Stimulated activated CD4-positive, alpha-beta T cell treated with anti-CD3 and anti-CD28 coated beads, Interleukin-15, amount 100 ng/mL, for 1 hour (primary cell): Measurements from ENCODE around the gene SPECC1.
"Not testable (repeated sequence)": the region's sequence is repeated elsewhere in the genome, so short reads cannot be mapped to it uniquely, and the experiment has no call there.

ENCODE experiments used
- DNase-seq, 2 donors: peaks; one replicate each; pipeline ENCODE4 v3.0.0-alpha.2; 2020; ENCODE audit warnings: low read depth in 1 of 2, low spot score in 1 of 2

Gene SPECC1

GRCh38 chr17:20171741-20172365, 162.7 kb downstream of the SPECC1 start:
- DNase-seq = no peak

GRCh38 chr17:20172376-20172775, 163.2 kb downstream of the SPECC1 start:
- DNase-seq = no peak

DNA sequence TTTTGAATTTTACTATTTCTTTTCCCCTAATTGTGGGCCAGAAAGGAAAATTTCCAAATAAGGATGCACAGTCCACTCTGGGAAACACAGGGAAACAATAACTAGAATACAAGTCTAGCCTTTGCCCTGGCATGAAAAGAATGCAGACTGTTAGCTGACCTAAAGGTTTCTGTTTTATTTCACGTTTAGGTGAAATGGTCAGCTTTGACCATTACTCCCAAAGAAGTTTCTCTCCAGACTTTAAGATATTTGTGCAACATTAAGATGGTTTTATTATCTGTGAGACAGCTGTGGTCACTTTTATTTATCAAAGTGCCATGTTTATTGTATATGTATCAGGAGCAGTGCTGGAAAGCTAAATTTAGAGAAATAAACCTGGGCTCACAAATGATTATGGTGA, 163.9 kb downstream of the SPECC1 start:
- DNase-seq = no peak

DNA sequence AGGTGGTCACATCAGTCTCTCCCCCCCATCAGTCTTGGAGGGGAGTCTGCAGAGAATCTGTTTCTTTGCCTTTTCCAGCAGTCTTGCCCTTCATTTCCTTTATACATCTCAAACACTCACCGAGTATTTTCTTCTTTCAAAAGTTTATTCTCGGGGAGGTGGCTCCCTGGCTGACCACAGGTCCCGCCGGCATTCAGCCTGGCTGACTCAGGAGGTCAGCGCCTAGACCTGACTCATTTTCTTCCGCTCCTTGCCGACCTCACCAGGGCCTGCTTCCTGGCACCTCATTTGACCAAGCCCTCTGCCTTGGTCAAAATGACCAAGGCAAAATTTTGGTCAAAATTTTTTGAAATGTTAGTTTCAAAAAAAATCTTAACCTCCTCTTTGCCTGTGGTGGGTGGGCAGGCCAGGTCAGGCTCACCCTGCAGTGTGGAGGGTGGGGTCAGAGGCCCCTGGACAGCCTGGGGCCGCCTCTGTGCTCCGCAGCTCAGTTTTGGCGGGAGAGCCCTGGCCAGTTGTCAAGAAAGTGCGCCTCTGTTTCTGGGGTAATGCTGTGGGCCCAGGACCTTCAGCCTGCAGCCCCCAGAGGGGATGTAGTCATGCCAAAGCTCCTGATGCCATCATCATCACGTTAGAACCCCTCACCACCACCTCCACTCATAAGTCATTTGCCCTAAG, 165.6 kb downstream of the SPECC1 start:
- no peak for DNase-seq

DNA sequence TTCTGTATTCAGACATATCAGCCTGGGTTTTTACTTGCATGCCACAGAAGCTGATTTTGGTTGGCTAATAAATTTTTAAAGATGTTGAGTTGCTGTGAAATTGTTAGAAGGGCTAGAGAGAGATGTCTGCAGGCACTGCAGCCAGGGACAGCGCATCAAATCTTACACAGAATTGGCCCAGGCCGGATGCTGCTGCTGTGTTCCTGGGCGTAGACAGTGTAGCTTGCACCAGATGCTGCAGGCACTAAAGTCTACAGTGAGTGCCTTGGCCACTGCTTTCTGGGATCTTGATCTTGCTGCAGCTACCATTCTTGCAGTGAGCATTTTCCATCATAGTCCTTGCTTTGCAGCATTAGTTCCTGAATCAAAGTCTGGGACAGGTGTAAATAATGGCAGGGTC, 169.9 kb downstream of the SPECC1 start:
- no peak for DNase-seq

- no peak for DNase-seq
Measured at GRCh38 chr17:20180661-20181060, 171.5 kb downstream of the SPECC1 start.

- DNase-seq = no peak
Measured at GRCh38 chr17:20184181-20184580, 175.0 kb downstream of the SPECC1 start.

GRCh38 chr17:20184977-20185619, 175.9 kb downstream of the SPECC1 start:
- DNase-seq = no peak

- DNase-seq = no peak
Measured at GRCh38 chr17:20187049-20187448, 177.9 kb downstream of the SPECC1 start.

DNA sequence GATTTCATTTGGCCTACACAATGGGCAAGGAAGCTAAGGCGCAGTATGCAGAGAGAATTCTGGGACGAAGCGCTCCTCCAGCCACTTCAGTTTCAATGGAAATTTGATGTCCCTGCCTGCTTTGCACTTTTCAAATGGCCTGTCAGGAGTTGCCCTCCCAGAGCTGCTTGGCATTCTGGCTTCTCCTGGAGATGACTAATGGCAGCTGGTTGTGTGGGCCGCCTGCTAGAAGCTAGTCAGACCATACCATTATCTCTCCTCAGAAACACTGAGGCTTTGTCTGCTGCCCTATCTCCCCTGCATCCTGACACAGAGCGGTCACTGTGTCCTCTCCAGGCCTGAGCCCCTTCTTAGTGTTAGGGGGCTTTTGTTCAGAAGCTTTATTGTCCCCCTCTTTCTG, 180.1 kb downstream of the SPECC1 start:
- no peak for DNase-seq

GRCh38 chr17:20189979-20190378, 180.8 kb downstream of the SPECC1 start:
- DNase-seq = no peak

GRCh38 chr17:20190605-20191004, 181.4 kb downstream of the SPECC1 start:
- no peak for DNase-seq

DNA sequence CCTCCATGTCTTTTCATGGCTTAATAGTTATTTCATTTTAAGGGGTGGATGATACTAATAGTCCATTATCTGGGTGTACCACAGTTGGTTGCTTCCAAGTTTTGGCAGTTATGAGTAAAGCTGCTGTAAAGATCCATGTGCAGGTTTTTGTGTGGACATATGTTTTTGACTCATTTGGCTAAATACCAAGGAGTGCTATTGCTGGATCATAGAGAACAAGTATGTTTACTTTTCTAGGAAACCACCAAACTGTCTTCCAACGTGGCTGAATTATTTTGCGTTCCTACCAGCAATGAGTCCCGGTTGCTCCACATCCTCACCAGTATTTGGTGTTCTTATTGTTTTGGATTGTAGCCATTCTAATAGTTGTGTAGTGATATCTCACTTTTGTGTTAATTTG, 181.9 kb downstream of the SPECC1 start:
- no peak for DNase-seq

- not testable (repeated sequence) for DNase-seq
Measured at GRCh38 chr17:20196286-20196685, 187.1 kb downstream of the SPECC1 start.

GRCh38 chr17:20197272-20197926, 188.2 kb downstream of the SPECC1 start:
- no peak for DNase-seq

DNA sequence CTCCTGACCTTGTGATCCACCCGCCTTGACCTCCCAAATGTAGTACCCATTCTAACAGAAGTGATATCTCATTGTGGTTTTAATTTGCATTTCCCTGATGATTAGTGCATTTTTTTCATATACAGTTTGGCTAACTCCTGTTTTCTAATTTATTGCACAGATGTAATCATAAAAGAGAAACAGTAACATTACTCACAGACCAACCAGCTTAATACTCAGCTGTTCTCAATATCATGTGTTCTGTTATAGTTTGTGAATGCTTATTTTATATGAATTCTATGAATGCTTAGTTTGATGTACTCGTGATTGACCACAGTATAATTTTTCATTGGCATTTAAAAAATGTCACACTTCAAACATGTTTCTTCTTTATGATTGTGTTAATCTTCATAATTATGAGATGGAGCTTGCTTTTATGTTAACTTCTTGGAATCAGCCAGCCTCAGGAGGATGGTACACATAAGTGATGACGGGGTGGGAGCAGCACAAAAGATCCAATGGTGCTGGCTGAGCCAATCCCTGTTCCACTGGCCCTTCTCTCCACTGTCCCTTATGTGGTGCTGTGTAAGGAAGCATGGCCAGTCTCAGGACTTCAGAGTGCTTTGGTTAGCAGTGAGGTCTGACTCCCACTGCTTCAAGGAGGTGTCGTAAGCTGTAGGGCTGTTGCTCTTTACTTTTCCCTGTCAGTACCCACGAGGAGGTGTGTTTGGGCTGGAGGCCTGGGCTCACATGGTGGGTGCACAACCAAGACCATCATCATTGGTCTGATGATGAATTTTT, 191.0 kb downstream of the SPECC1 start:
- DNase-seq = no peak

GRCh38 chr17:20200865-20201458, 191.8 kb downstream of the SPECC1 start:
- no peak for DNase-seq

DNA sequence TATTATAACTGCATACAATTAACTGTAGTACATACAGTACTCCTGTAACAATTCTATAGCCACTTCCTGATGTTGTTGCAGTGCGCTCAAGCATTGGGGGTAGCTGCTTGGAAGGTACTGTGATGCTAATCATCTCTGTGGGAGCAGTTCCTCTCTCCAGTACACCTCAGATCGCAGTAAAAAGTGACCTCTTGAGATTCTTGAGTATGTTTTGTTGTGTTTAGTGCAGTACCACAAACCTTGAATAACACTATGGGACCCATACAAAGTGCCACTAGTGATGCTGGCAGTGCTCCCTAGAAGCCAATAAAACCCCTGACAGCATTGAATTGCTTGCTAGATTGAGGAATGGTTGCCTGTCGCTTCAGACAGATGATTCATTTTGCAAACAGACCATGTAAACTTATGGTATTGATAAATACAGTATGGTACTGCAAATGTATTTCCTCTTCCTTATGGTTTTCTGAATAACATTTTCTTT, 193.0 kb downstream of the SPECC1 start:
- no peak for DNase-seq

DNA sequence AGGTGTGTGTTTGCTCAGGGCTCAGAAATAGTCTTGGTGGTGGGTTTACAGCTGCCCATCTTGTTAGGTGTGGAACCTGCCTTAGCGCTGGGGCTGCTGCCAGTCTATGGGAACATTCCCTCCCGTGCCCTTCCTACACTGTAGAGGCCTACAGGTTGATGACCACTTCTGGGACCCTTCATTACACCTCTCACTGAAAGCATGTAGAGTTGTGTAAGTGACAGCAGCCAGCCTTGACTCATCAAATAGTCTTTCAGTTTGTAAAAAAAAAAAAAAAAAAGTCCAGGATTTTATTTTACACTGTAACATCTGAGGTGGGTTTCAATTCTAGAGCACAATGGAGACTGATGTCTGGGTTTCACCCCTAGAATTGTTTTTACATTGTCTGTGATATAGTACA, 193.9 kb downstream of the SPECC1 start:
- no peak for DNase-seq

GRCh38 chr17:20203761-20204263, 194.7 kb downstream of the SPECC1 start:
- no peak for DNase-seq

DNA sequence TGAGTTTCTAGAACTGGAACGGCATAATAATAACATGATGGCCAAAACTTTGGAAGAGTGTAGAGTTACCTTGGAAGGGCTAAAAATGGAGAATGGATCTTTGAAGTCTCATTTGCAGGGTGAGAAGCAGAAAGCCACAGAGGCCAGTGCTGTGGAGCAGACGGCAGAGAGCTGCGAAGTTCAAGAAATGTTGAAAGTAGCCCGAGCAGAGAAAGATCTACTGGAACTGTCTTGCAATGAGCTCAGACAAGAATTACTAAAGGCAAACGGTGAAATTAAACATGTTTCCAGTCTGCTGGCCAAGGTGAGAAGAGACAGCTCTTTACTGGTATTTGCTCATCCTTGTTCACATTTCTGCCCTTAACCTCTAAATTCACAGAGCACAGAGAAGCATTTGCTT, 196.4 kb downstream of the SPECC1 start:
- DNase-seq = no peak
